Ramos (cell line): ENCODE measurements around the gene NKAIN1.
"Not testable (repeated sequence)": the region's sequence is repeated elsewhere in the genome, so short reads cannot be mapped to it uniquely, and the experiment has no call there.

ENCODE experiments used
- in situ Hi-C: fragments of 300-500 bp; cut with MboI; formaldehyde crosslinking; loops from one replicate; pipeline ENCODE4 v1.14.3; 2022; ENCODE audit warnings: low sequenced_read_pairs; ENCODE audit not compliant: unreplicated experiment

Gene NKAIN1

GRCh38 chr1:31159869-31160611, 79.6 kb downstream of the NKAIN1 start:
- in situ Hi-C loops, result no loop called here

- in situ Hi-C loops, result no loop called here
Observed at GRCh38 chr1:31159323-31159722, 80.4 kb downstream of the NKAIN1 start.

GRCh38 chr1:31155216-31155806, 84.4 kb downstream of the NKAIN1 start:
- in situ Hi-C loops, result no loop called here

GRCh38 chr1:31154632-31155215, 85.0 kb downstream of the NKAIN1 start:
- in situ Hi-C loops, result no loop called here

- in situ Hi-C loops, result no loop called here
Observed at GRCh38 chr1:31154000-31154631, 85.6 kb downstream of the NKAIN1 start.

- in situ Hi-C loops, result no loop called here
Observed at GRCh38 chr1:31153423-31153822, 86.3 kb downstream of the NKAIN1 start.

- in situ Hi-C loops, result no loop called here
Observed at GRCh38 chr1:31152181-31152795, 87.4 kb downstream of the NKAIN1 start.

- in situ Hi-C loops, result no loop called here
Observed at GRCh38 chr1:31151402-31151801, 88.3 kb downstream of the NKAIN1 start.

GRCh38 chr1:31148409-31148808, 91.3 kb downstream of the NKAIN1 start:
- in situ Hi-C loops, result no loop called here

- in situ Hi-C loops, result no loop called here
Observed at GRCh38 chr1:31145648-31146047, 94.0 kb downstream of the NKAIN1 start.

- in situ Hi-C loops, result no loop called here
Observed at GRCh38 chr1:31144442-31144841, 95.2 kb downstream of the NKAIN1 start.

- in situ Hi-C loops, result no loop called here
Observed at GRCh38 chr1:31143455-31143854, 96.2 kb downstream of the NKAIN1 start.

GRCh38 chr1:31142406-31142805, 97.3 kb downstream of the NKAIN1 start:
- in situ Hi-C loops, result no loop called here

- in situ Hi-C loops, result no loop called here
Observed at GRCh38 chr1:31140299-31140698, 99.4 kb downstream of the NKAIN1 start.

- in situ Hi-C loops, result not testable (repeated sequence)
Observed at GRCh38 chr1:31138797-31139521, 100.7 kb downstream of the NKAIN1 start.

- in situ Hi-C loops, result not testable (repeated sequence)
Observed at GRCh38 chr1:31137873-31138272, 101.8 kb downstream of the NKAIN1 start.

GRCh38 chr1:31135973-31136600, 103.6 kb downstream of the NKAIN1 start:
- in situ Hi-C loops, result no loop called here

GRCh38 chr1:31133368-31133767, 106.3 kb downstream of the NKAIN1 start:
- in situ Hi-C loops, result no loop called here
